IMR-90 (cell line): ENCODE results near the gene TRAPPC3L. TPM values are rescaled to one million over a fixed set of nuclear protein-coding genes. Genes with fewer than 3 reads are reported as not detected.

Experiments used
- ATAC-seq: fragments of 200-7000 bp; cut with Tn5 transposase; 2 replicates; pipeline ENCODE4 v1.9.1; 2020; ENCODE audit warnings: low read depth, mild to moderate bottlenecking, moderate library complexity
- BruUV-seq: library from RNA; stranded (reverse); fragments of 400-500 nt; replicated peaks from 2 replicates; lab custom pipeline; 2021; lab: Mats Ljungman, UMichigan
- CTCF ChIA-PET: fragments of 300-600 bp; formaldehyde crosslinking; extraction: SDS; loops from one replicate; lab custom pipeline; 2021; ENCODE audit warnings: antibody characterized with exemption; lab: Yijun Ruan, JAX
- POLR2A ChIA-PET: fragments of 300-600 bp; sonication (Branson Sonifier 250); formaldehyde crosslinking; loops from one replicate; lab custom pipeline; 2022; ENCODE audit warnings: antibody characterized with exemption; ENCODE audit not compliant: unreplicated experiment; lab: Charles Lee
- DNase-seq: peaks from one replicate; pipeline ENCODE4 v3.0.0; 2013
- H2AFZ ChIP-seq: replicated peaks from 2 replicates; pipeline ENCODE3; 2013; ENCODE audit warnings: low read length, mild to moderate bottlenecking; ENCODE audit not compliant: poor library complexity
- H2AK5ac ChIP-seq: 2 replicates; pipeline ENCODE4 v1.6.1; 2013; ENCODE audit warnings: low read depth, low read length, inconsistent platforms
- H2AK9ac ChIP-seq: replicated peaks from 2 replicates; pipeline ENCODE3; 2013; ENCODE audit warnings: mild to moderate bottlenecking, low read depth, low read length, moderate library complexity; ENCODE audit not compliant: poor library complexity
- H2BK120ac ChIP-seq: 2 replicates; pipeline ENCODE4 v1.6.1; 2013; ENCODE audit warnings: low read depth, low read length, inconsistent platforms
- H2BK15ac ChIP-seq: 3 replicates; pipeline ENCODE4 v1.6.1; 2013; ENCODE audit warnings: low read depth, low read length, inconsistent platforms
- H2BK20ac ChIP-seq: 2 replicates; pipeline ENCODE4 v1.6.1; 2013; ENCODE audit warnings: low read depth, mild to moderate bottlenecking, inconsistent platforms, low read length, moderate library complexity
- H2BK5ac ChIP-seq: 2 replicates; pipeline ENCODE4 v1.6.1; 2013; ENCODE audit warnings: mild to moderate bottlenecking, low read depth, low read length, inconsistent platforms; ENCODE audit not compliant: poor library complexity, severe bottlenecking
- H3K14ac ChIP-seq: replicated peaks from 2 replicates; pipeline ENCODE4 v1.6.1; 2013; ENCODE audit warnings: low read depth, low read length, inconsistent platforms
- H3K18ac ChIP-seq: 2 replicates; pipeline ENCODE4 v1.6.1; 2013; ENCODE audit warnings: low read depth, low read length, control low read depth
- H3K23ac ChIP-seq: 2 replicates; pipeline ENCODE4 v1.6.1; 2013; ENCODE audit warnings: low read depth, low read length, inconsistent platforms
- H3K27ac ChIP-seq: 2 replicates; pipeline ENCODE4 v1.5.1; 2013; ENCODE audit warnings: mild to moderate bottlenecking, control low read depth, low read length; ENCODE audit not compliant: insufficient read depth
- H3K27me3 ChIP-seq: 2 replicates; pipeline ENCODE4 v1.6.1; 2013; ENCODE audit warnings: low read length; ENCODE audit not compliant: control insufficient read depth, insufficient read depth
- H3K36me3 ChIP-seq: 2 replicates; pipeline ENCODE4 v1.6.1; 2013; ENCODE audit warnings: low read length, mixed read lengths; ENCODE audit not compliant: control insufficient read depth, insufficient read depth
- H3K4ac ChIP-seq: 2 replicates; pipeline ENCODE4 v1.6.1; 2013; ENCODE audit warnings: low read depth, low read length, inconsistent platforms
- H3K4me1 ChIP-seq: 2 replicates; pipeline ENCODE4 v1.6.1; 2013; ENCODE audit warnings: low read length, mixed read lengths; ENCODE audit not compliant: control insufficient read depth, insufficient read depth
- H3K4me2 ChIP-seq: 2 replicates; pipeline ENCODE4 v1.6.1; 2013; ENCODE audit warnings: low read depth, mild to moderate bottlenecking, control low read depth, low read length, moderate library complexity
- H3K4me3 ChIP-seq: 2 replicates; pipeline ENCODE4 v1.5.1; 2013; ENCODE audit warnings: low read depth, mild to moderate bottlenecking, control low read depth, low read length, moderate library complexity; ENCODE audit not compliant: insufficient read depth
- H3K56ac ChIP-seq: 2 replicates; pipeline ENCODE4 v1.6.1; 2013; ENCODE audit warnings: low read length, inconsistent platforms; ENCODE audit not compliant: insufficient read depth; ENCODE audit errors: extremely low read depth
- H3K79me1 ChIP-seq, 2 experiments: 2 replicates each; pipeline ENCODE4 v1.6.1; 2013; ENCODE audit warnings: low read length in 2 of 2, inconsistent platforms in 1 of 2, low read depth in 1 of 2
- H3K9ac ChIP-seq: 2 replicates; pipeline ENCODE4 v1.6.1; 2013; ENCODE audit warnings: low read depth, low read length, control low read depth
- H3K9me1 ChIP-seq: 2 replicates; pipeline ENCODE4 v1.6.1; 2013; ENCODE audit warnings: low read length, inconsistent platforms; ENCODE audit not compliant: insufficient read depth
- H3K9me3 ChIP-seq: 2 replicates; pipeline ENCODE4 v1.6.1; 2013; ENCODE audit warnings: low read length; ENCODE audit not compliant: control insufficient read depth, insufficient read depth
- H4K20me1 ChIP-seq: 2 replicates; pipeline ENCODE4 v1.6.1; 2013; ENCODE audit warnings: low read length, inconsistent platforms; ENCODE audit not compliant: insufficient read depth
- H4K5ac ChIP-seq: 2 replicates; pipeline ENCODE4 v1.6.1; 2013; ENCODE audit warnings: mild to moderate bottlenecking, low read depth, low read length, control low read depth
- H4K8ac ChIP-seq, 2 experiments: 2 replicates each; pipeline ENCODE4 v1.6.1; 2013; ENCODE audit warnings: low read depth in 2 of 2, low read length in 2 of 2, control low read depth in 1 of 2, inconsistent platforms in 1 of 2
- H4K91ac ChIP-seq: 2 replicates; pipeline ENCODE4 v1.6.1; 2013; ENCODE audit warnings: low read depth, low read length, inconsistent platforms; ENCODE audit not compliant: insufficient read depth
- BHLHE40 ChIP-seq: fragments of 150-350 bp; IDR thresholded peaks from 2 replicates; pipeline ENCODE4 v1.6.1; 2016; ENCODE audit warnings: mild to moderate bottlenecking, low read depth, low read length
- CEBPB ChIP-seq: IDR thresholded peaks from 2 replicates; pipeline ENCODE4 v1.6.1; 2012; ENCODE audit warnings: low read depth, low read length, improper control_type of control experiment
- CHD1 ChIP-seq: IDR thresholded peaks from 2 replicates; pipeline ENCODE4 v1.6.1; 2012; ENCODE audit warnings: low read depth, low read length, improper control_type of control experiment
- FOS ChIP-seq: fragments of 150-350 bp; IDR thresholded peaks from 2 replicates; pipeline ENCODE4 v1.6.1; 2016; ENCODE audit warnings: low read depth, low read length
- MAFK ChIP-seq: IDR thresholded peaks from 2 replicates; pipeline ENCODE4 v1.6.1; 2012; ENCODE audit warnings: low read depth, low read length, improper control_type of control experiment
- MAZ ChIP-seq: IDR thresholded peaks from 2 replicates; pipeline ENCODE4 v1.6.1; 2012; ENCODE audit warnings: low read depth, mild to moderate bottlenecking, low read length, improper control_type of control experiment, moderate library complexity, borderline replicate concordance
- MXI1 ChIP-seq: IDR thresholded peaks from 2 replicates; pipeline ENCODE4 v1.6.1; 2012; ENCODE audit warnings: low read depth, mild to moderate bottlenecking, low read length, moderate library complexity, borderline replicate concordance
- NFE2L2 ChIP-seq: fragments of 150-350 bp; IDR thresholded peaks from 2 replicates; pipeline ENCODE4 v1.6.1; 2016; ENCODE audit warnings: low read depth, mild to moderate bottlenecking, low read length
- POLR2A ChIP-seq: IDR thresholded peaks from 2 replicates; pipeline ENCODE4 v1.6.1; 2012; ENCODE audit warnings: mild to moderate bottlenecking, low read depth, low read length
- RAD21 ChIP-seq: IDR thresholded peaks from 2 replicates; pipeline ENCODE4 v1.6.1; 2012; ENCODE audit warnings: low read length, improper control_type of control experiment
- RCOR1 ChIP-seq: IDR thresholded peaks from 2 replicates; pipeline ENCODE4 v1.6.1; 2012; ENCODE audit warnings: mild to moderate bottlenecking, low read length, improper control_type of control experiment; ENCODE audit not compliant: insufficient replicate concordance
- RFX5 ChIP-seq: IDR thresholded peaks from 2 replicates; pipeline ENCODE4 v1.8.0; 2012; ENCODE audit warnings: low read depth, mild to moderate bottlenecking, low read length, moderate library complexity
- SMC3 ChIP-seq: fragments of 150-350 bp; IDR thresholded peaks from 2 replicates; pipeline ENCODE4 v1.6.1; 2016; ENCODE audit warnings: low read depth, mild to moderate bottlenecking, antibody characterized with exemption, low read length, moderate library complexity
- USF2 ChIP-seq: fragments of 150-350 bp; IDR thresholded peaks from 2 replicates; pipeline ENCODE4 v1.6.1; 2017; ENCODE audit warnings: mild to moderate bottlenecking, antibody characterized with exemption, low read length, low read depth
- WGBS, 2 experiments: methylation state at CpG; one replicate each; pipeline versions ENCODE4 v1.1.5 to v1.1.7; 2013; ENCODE audit warnings: missing lambda C conversion rate in 2 of 2; ENCODE audit not compliant: insufficient read length in 1 of 2; ENCODE audit errors: extremely low coverage in 2 of 2; 5-methylcytosine and 5-hydroxymethylcytosine counted together
- dilution Hi-C: fragments of 300-500 bp; cut with HindIII; formaldehyde crosslinking; loops from one replicate; pipeline ENCODE4 v1.14.3; 2018; ENCODE audit warnings: low sequenced_read_pairs; ENCODE audit not compliant: unreplicated experiment
- in situ Hi-C: fragments of 300-500 bp; cut with MboI; formaldehyde crosslinking; loops from 3 replicates; pipeline ENCODE4 v1.14.3; 2019; ENCODE audit warnings: low sequenced_read_pairs, inconsistent platforms, mixed read lengths
- intact Hi-C: fragments of 100-400 bp; cut with micrococcal nuclease; formaldehyde crosslinking; loops from 2 replicates; pipeline ENCODE4 v1.10.0; 2022
- polyA plus RNA-seq, 3 experiments: library from polyadenylated mRNA; depleted of rRNA; stranded (reverse); fragments of >200 nt; gene quantifications; 2 replicates each; pipeline ENCODE4 v1.2.3, GENCODE V29; 2012; ENCODE audit warnings: low replicate concordance in 1 of 3
- total RNA-seq: library from RNA; depleted of rRNA; stranded (reverse); fragments of >200 nt; gene quantifications from 2 replicates; pipeline ENCODE4 v1.2.3, GENCODE V29; 2012
- TF ChIP-seq, protein P1 (sequence below): conservative IDR thresholded peaks from 2 replicates; pipeline ENCODE4 v1.5.1; 2012; ENCODE audit warnings: mild to moderate bottlenecking, low read depth, low read length, improper control_type of control experiment
- TF ChIP-seq, protein P2 (sequence below): fragments of 150-350 bp; IDR thresholded peaks from 2 replicates; pipeline ENCODE4 v1.6.1; 2016; ENCODE audit warnings: low read depth, mild to moderate bottlenecking, low read length, moderate library complexity, borderline replicate concordance

Gene TRAPPC3L
- total and polyA plus RNA-seq, 2 of the 4 experiments (the other 2 are of a cell fraction): 0.03 TPM; not detected in 1

DNA sequence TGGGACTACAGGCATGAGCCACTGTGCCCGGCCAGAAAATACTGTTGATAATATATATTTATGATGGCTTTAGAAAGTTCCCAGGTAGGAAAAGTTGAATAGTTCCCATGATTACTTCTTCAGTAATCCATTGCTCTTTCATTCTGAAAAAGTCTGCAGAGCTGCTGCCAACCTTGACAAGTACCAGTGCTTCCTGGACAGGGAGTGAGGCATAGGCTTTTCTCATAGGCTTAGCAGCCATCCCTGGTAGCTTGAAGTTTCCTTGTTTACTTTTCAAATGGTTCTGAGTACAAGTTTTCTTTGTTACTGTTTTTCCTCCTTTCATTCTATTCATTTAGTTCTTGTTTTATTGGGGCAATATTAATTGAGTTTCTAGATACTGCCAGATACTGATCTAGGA lies 33.7 kb upstream of the TRAPPC3L start:
- no peak overlapping the region for H3K14ac ChIP-seq
- H2AFZ ChIP-seq: no peak overlapping the region
- in situ Hi-C loops: no loop called here
- intact Hi-C loops: no loop called here
- no peaks in the 10 kb centered on the region for H3K27me3 ChIP-seq
- no CpG with 5 or more reads among the region's 1 CpG for WGBS, 2 experiments
- TF ChIP-seq POLR2A: no peak
- TF ChIP-seq RCOR1: no peak
- TF ChIP-seq MAZ: no peak
- TF ChIP-seq RFX5: no peak
- no peak for TF ChIP-seq BHLHE40
- no peak for TF ChIP-seq MAFK
- no peak for TF ChIP-seq CEBPB
- TF ChIP-seq MXI1: no peak
- TF ChIP-seq SMC3: no peak
- TF ChIP-seq USF2: no peak
- TF ChIP-seq, protein P1, sequence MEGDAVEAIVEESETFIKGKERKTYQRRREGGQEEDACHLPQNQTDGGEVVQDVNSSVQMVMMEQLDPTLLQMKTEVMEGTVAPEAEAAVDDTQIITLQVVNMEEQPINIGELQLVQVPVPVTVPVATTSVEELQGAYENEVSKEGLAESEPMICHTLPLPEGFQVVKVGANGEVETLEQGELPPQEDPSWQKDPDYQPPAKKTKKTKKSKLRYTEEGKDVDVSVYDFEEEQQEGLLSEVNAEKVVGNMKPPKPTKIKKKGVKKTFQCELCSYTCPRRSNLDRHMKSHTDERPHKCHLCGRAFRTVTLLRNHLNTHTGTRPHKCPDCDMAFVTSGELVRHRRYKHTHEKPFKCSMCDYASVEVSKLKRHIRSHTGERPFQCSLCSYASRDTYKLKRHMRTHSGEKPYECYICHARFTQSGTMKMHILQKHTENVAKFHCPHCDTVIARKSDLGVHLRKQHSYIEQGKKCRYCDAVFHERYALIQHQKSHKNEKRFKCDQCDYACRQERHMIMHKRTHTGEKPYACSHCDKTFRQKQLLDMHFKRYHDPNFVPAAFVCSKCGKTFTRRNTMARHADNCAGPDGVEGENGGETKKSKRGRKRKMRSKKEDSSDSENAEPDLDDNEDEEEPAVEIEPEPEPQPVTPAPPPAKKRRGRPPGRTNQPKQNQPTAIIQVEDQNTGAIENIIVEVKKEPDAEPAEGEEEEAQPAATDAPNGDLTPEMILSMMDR: no peak
- TF ChIP-seq FOS: no peak
- no peak for TF ChIP-seq RAD21
- TF ChIP-seq CHD1: no peak
- TF ChIP-seq NFE2L2: no peak
- TF ChIP-seq, protein P2, sequence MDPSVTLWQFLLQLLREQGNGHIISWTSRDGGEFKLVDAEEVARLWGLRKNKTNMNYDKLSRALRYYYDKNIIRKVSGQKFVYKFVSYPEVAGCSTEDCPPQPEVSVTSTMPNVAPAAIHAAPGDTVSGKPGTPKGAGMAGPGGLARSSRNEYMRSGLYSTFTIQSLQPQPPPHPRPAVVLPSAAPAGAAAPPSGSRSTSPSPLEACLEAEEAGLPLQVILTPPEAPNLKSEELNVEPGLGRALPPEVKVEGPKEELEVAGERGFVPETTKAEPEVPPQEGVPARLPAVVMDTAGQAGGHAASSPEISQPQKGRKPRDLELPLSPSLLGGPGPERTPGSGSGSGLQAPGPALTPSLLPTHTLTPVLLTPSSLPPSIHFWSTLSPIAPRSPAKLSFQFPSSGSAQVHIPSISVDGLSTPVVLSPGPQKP: no peak
- H3K9ac ChIP-seq: no peak overlapping the region
- H4K5ac ChIP-seq: no peak overlapping the region
- peaks cover 12 to 37% of the 10 kb centered on the region in 2 experiments for H3K79me1 ChIP-seq
- H3K36me3 ChIP-seq: peaks cover 6% of the 10 kb centered on the region; the same call in 1 of the 2 replicates
- no peak overlapping the region for H2AK5ac ChIP-seq
- H4K91ac ChIP-seq: no peak overlapping the region
- H3K4me1 ChIP-seq: no peaks in the 10 kb centered on the region
- no TSS peak for BruUV-seq
- no peaks in the 10 kb centered on the region; the same call in 1 of the 2 replicates for H4K20me1 ChIP-seq
- no peak overlapping the region for H2AK9ac ChIP-seq
- no peak overlapping the region for H3K27ac ChIP-seq
- ChIA-PET POLR2A (no interaction called here), CTCF (no interaction called here)
- no peak overlapping the region for H3K4me3 ChIP-seq
- H3K56ac ChIP-seq: no peak overlapping the region
- H4K8ac ChIP-seq: no peak overlapping the region
- H3K23ac ChIP-seq: no peak overlapping the region
- H2BK15ac ChIP-seq: no peak overlapping the region
- dilution Hi-C loops: no loop called here
- H2BK120ac ChIP-seq: no peak overlapping the region
- H3K9me1 ChIP-seq: no peaks in the 10 kb centered on the region
- no peak overlapping the region for H2BK20ac ChIP-seq
- H3K4ac ChIP-seq: no peak overlapping the region
- H2BK5ac ChIP-seq: no peak overlapping the region
- ATAC-seq (peak; percentile 65; the same call in 1 of the 2 replicates), DNase-seq (peak; percentile 25)
- H3K4me2 ChIP-seq: no peak overlapping the region
- no peaks in the 10 kb centered on the region for H3K9me3 ChIP-seq
- H3K18ac ChIP-seq: no peak overlapping the region
